T-helper 1 cell treated with Interleukin-12 subunit alpha and Interleukin-12 subunit beta and Interleukin-4 antibody, amounts not matched to agents 30 ng/mL and 1 ng/mL, for 36 hours (primary cell): ENCODE results near the gene SMIM29. TPM values are rescaled to one million over a fixed set of nuclear protein-coding genes. Genes with fewer than 3 reads are reported as not detected.
"Not testable (repeated sequence)": the region's sequence is repeated elsewhere in the genome, so short reads cannot be mapped to it uniquely, and the experiment has no call there.

Experiments
- intact Hi-C: fragments of 100-400 bp; cut with micrococcal nuclease; formaldehyde crosslinking; loops from one replicate; pipeline ENCODE4 v1.15.1; 2024
- total RNA-seq: library from RNA; stranded (reverse); gene quantifications from 2 replicates; pipeline ENCODE4 v1.2.3, GENCODE V29; 2022

SMIM29 gene
- total RNA-seq, 1 donor from 2014 or later, result 31.4 TPM

DNA sequence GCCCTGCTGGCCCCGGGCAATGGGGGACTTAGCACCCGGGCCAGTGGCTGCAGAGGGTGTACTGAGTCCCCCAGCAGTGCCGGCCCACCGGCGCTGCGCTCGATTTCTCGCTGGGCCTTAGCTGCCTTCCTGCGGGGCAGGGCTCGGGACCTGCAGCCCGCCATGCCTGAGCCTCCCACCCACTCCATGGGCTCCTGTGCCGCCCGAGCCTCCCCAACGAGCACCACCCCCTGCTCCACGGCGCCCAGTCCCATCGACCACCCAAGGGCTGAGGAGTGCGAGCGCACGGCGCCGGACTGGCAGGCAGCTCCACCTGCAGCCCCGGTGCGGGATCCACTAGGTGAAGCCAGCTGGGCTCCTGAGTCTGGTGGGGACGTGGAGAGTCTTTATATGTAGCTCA is 20.3 kb upstream of the SMIM29 start:
- intact Hi-C loops, result not testable (repeated sequence)

DNA sequence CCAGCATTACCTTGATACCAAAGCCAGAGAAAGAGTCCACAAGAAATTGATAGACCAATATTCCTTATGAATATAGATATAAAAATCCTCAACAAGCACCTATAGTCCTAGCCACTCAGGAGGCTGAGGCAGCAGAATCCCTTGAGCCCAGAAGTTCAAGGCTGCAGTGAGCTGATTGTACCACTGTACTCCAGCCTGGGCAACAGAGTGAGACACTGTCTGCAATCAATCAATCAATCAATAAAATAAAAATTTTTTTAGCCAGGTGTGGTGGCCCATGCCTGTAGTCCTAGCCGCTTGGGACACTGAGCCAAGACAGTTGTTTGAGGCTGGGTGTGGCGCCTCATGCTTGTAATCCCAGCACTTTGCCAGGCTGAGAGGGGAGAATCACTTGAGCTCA is 18.9 kb upstream of the SMIM29 start:
- intact Hi-C loops, result no loop called here

DNA sequence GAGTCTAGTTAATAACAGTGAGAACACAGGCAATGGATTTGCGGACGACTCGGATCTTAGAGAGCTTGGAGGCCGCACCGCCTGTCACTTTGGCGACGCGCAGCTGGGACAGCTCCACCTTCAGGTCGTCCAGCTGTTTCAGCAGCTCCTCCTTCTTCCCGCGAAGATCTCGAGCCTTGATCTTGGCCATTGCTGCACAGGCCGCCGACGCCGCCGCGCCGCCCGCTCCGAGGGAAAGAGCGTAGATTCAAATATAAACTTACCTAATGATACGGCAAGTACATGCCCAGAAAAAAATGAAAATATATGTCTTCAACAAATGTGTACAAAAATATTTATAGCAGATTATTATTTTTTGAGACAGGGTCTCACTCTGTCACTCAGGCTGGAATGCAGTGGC is 14.7 kb upstream of the SMIM29 start:
- intact Hi-C loops, result not testable (repeated sequence)

DNA sequence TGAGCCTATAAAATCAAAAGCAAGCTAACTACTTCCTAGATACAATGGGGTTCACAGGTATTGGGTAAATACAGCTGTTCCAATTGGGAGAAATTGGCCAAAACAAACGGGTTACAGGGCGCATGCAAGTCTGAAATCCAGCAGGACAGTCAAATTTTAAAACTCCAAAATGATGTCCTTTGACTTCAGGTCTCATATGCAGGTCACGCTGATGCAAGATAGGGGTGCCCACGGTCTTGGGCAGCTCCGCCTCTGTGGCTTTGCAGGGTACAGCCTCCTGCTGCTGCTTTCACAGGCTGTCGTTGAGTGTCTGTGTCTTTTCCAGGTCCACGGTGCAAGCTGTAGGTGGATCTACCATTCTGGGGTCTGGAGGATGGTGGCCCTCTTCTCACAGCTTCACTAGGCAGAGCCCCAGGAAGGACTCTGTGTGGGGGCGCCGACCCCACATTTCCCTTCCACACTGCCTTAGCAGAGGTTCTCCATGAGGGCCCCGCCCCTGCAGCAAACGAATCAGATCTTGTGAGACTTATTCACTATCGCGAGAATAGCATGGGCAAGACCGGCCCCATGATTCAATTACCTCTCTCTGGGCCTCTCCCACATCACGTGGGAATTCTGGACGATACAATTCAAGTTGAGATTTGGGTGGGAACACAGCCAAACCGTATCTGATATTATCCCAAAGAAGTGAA is 11.9 kb upstream of the SMIM29 start:
- intact Hi-C loops, result no loop called here

DNA sequence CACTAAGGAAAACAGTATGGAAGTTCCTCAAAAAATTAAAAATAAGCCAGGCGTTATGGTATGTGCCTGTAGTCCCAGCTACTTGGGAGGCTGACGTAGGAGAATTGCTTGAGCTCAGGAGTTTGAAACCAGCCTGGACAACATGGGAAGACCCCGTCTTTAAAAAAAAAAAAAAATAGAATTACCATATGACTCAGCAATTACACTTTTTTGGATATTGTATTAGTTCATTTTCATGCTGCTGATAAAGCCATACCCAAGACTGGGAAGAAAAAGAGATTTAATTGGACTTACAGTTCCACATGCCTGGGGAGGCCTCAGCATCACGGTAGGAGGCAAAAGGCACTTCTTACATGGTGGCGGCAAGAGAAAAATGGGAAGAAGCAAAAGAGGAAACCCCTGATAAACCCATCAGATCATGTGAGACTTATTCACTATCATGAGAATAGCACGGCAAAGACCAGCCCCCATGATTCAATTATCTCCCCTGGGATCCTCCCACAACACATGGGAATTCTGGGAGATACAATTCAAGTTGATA is 10.8 kb upstream of the SMIM29 start:
- intact Hi-C loops, result no loop called here

DNA sequence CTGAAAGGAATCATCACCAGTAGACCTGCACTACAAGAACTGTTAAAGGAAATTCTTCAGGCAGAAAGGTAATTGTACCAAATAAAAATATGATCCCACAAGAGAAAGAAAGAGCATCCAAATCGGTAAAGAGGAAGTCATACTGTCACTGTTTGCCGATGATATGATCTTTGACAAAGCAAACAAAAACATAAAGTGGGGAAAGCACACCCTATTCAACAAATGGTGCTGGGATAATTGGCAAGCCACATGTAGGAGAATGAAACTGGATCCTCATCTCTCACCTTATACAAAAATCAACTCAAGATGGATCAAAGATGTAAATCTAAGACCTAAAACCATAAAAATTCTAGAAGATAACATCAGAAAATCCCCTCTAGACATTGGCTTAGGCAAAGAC is 3.6 kb upstream of the SMIM29 start:
- intact Hi-C loops, result not testable (repeated sequence)

DNA sequence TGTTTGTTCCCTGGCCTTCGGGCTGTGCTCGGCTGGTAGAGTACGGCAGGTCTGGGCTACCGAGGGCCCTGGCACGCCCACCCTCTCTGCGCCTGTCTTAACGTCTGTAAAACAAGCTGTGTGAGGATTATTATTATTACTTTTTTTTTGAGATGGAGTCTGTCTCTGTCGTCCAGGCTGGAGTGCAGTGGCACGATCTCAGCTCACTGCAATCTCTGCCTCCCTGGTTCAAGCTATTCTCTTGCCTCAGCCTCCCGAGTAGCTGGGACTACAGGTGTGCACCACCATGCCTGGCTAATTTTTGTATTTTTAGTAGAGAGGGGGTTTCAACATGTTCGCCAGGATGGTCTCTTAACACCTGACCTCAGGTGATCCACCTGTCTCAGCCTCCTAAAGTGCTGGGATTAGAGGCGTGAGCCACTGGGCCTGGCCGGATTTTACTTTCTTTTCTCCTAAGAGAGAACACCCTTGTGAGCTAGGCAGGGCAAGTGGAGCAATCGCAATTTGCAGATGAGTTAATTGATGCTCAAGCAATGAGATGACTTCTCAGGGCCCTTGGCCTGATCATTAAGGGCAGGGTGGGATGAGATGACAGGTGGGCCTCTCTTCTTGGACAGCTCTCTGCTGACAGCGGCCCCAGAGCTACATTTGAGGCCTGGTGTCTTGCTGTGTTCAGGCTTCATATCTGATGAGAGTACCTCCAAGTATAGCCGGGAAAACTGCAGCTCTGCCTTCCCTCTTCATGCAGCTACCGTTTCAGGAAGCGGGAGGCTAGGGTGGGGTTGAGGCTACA is 859 bp upstream of the SMIM29 start:
- intact Hi-C loops, result loop anchor here (1.0 to 5.0 kb wide), 12 partner anchors 13 to 639 kb away; partner anchors contain the start of genes ANKS1A, HMGA1, NUDT3 and RPS10

DNA sequence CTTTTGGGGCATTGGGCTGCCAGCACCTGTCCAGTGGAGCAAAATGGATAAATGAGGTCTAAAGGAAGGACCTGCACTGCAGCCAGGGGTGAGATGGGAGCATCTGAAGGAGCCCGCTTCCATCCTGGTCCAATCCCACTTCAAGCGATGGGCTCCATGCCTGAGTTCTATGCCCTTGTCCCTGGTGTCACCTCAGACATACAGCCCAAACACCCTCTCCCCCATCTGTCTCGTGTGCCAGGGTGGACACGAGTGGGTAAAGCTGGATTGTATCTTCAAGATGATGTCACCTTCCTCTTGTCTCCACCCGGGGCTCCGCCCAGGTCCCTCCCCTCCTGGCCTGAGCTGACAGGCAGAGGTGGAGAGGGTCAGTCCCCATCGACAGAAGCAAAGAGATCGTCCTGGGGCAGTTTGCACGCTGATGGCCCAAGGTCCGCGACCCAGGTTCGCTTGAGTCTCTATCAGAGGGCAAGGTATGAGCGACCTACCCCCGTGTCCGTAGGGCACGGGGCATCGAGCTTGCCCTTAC is 544 bp downstream of the SMIM29 start:
- intact Hi-C loops, result loop anchor here (2.0 to 5.0 kb wide), 3 partner anchors 346 to 641 kb away; partner anchors contain the start of genes ANKS1A, SNRPC and TAF11

DNA sequence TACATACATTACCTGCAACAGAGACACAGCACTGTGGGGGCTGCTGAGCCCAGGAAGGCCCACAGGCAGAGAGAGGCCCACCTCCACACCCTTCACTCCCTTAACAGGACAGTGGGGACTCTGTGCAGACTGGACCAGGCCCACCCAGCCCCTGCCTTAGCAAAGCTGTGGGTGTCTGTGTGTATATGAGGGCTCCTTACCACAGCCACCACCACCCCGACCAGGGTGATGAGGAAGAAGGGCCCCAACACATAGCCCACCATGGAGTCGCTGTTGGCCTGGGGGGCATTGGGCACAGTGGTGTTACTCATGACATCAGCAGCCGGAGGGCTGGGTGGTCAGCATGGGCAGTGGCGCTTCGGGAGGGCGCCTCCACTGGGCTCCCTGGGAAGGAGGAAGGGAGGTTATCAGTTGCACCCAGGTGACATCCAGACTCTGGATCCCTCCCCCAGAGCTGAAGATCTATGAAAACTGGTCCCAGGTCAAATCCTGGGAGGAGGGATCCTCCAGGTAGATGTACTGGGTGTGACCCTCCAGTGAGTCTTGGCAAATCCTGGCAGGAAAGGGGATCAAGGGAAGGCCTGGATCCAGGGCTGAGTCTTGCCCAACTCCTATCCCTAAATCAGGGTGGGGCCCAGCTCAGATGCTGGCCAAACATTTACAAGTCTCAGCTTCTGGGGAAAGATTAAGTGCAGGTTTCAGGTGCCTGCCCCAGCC is 1.2 kb downstream of the SMIM29 start:
- intact Hi-C loops, result loop anchor here (2.0 to 5.0 kb wide), 3 partner anchors 345 to 641 kb away; partner anchors contain the start of genes ANKS1A, SNRPC and TAF11

DNA sequence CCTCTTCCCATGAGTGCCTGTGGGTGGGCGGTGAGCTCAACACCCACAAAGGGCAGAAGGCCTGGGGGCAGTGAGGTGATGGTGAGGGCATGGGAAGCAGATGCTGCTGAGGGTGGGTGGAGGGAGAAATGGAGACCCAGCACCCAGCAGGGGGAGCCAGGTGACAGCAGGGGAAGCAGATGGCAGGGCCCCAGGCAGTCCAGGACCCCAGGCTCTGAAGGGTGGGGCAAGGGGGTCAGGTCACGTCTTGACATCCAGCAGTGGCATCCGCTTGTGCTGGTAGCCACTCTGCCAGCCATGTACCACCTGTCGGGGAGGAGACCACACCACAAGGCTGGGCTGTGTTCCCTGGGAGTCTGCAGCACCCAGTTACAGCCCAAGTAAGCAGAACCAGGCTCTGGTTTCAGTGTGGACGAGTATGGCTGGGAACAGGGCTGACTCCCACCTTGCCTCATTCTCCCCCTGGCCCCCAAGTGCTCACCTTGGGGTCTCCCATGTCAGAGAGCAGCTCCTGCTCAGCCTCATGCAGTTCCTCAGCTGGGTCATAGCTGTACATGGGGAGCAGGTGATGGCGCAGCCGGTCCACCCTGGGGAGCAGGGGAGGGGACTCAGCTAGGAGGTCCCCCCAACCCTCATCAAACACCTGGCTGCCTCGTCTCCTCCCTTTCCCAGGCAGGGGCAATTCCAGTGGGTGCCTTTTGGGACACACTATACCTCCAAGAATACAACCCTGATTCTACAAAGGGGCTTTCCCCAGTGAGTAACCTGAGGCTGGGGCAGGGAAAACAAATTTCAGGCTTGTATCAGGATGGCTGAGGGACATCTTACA is 2.0 kb downstream of the SMIM29 start:
- intact Hi-C loops, result loop anchor here (5.0 kb wide), 1 partner anchor 344 kb away; no protein-coding TSS in a partner anchor

DNA sequence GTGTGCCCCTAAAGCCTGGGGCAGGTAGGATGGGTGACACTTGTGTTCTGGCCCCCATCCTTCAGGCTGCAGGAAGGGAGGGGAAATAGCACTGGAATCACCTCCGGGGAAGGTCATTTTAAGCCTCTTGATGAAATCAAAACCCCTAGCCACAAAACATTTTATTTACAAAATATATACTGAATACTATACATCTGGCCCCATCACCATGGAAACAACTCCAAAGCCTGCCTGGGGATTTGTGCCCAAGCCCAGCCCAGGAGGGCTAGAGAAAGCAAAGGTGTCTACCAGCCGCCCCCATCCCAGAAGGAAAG is 2.6 kb downstream of the SMIM29 start:
- intact Hi-C loops, result loop anchor here (5.0 kb wide), 1 partner anchor 344 kb away; no protein-coding TSS in a partner anchor

DNA sequence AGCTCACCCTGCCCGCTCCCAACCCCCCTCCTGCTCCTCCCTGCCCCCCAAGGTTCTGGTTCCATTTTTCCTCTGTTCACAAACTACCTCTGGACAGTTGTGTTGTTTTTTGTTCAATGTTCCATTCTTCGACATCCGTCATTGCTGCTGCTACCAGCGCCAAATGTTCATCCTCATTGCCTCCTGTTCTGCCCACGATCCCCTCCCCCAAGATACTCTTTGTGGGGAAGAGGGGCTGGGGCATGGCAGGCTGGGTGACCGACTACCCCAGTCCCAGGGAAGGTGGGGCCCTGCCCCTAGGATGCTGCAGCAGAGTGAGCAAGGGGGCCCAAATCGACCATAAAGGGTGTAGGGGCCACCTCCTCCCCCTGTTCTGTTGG is 3.1 kb downstream of the SMIM29 start:
- intact Hi-C loops, result loop anchor here (5.0 kb wide), 1 partner anchor 343 kb away; no protein-coding TSS in a partner anchor

DNA sequence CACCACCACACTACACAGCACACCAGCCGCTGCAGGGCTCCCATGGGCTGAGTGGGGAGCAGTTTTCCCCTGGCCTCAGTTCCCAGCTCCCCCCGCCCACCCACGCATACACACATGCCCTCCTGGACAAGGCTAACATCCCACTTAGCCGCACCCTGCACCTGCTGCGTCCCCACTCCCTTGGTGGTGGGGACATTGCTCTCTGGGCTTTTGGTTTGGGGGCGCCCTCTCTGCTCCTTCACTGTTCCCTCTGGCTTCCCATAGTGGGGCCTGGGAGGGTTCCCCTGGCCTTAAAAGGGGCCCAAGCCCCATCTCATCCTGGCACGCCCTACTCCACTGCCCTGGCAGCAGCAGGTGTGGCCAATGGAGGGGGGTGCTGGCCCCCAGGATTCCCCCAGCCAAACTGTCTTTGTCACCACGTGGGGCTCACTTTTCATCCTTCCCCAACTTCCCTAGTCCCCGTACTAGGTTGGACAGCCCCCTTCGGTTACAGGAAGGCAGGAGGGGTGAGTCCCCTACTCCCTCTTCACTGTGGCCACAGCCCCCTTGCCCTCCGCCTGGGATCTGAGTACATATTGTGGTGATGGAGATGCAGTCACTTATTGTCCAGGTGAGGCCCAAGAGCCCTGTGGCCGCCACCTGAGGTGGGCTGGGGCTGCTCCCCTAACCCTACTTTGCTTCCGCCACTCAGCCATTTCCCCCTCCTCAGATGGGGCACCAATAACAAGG is 3.6 kb downstream of the SMIM29 start:
- intact Hi-C loops, result loop anchor here (5.0 kb wide), 1 partner anchor 343 kb away; no protein-coding TSS in a partner anchor

DNA sequence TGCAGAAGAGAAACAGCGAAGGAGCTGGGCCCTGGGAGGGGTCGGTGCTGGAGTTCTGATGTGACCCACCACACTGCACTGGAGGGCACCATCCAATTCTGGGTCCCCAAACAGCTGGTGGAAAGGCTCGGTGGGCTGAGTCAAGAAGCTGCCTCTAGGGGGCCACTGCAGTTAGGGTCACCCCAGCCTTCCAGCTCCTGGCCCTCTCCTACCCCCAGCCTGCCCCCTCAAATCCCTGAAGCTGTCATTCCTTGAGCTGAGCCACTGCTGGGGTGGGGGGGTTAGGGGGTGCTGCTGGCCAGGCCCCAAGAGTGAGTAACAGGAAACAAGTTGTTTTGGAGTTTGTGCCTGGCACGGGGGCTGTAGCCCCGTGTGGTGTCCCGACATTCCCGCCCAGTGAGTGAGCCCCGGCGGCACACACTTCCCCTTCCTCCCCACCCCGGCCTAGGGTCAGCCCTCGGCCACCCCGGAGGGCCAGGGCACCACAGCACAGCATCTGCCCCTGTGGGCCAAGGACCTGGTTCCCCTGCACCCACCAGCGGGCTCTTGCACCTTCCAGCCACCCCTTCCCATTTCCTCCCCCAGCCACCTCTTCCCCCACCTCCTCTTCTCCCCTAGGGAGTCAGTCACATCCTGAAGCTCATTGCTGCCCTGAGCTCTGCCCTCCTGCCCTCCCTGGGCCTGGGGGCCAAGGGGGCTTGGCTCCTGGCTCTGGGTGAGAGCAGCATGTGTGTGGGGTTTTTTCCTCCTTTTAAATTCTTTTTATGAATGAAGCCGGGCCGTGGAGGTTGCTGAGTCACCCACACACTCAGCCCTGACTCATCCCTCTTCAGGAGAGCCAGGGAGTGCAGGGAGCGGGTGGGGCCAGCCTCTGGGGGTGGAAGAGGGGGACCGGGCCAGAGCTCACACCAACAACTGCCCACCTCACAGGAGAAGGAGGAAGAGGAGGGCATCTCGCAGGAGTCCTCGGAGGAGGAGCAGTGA is 4.6 kb downstream of the SMIM29 start:
- intact Hi-C loops, result no loop called here

DNA sequence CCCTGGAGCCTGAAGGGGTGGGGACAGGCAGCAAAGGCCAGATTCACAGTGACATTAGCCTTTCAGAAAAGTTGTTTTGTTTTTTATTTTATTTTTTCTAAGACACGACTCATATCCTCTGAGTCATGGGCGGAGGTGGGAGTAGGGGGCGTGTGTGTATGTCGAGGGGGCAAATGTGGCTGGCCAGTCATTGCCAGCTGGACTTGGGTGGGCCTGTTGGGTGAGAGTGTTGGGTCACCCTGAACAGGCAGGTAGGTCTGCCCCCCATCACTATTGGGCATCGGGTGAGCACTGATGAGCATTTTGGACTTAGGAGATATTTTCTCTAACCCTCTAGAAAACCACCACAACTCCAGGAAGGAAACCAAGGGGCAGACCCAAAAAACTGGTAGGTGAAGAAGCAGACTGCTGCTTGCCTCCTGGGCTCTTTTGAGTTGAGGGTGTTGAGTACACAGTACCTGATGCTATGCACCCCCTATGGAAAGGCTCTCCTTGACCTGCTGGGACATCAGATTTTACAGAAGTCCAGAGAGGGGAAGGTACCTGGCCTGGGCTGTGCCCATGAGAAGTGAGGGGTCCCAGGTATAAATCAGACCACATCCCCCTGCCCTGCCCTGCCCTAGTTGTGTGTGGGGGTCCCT is 5.6 kb downstream of the SMIM29 start:
- intact Hi-C loops, result no loop called here

DNA sequence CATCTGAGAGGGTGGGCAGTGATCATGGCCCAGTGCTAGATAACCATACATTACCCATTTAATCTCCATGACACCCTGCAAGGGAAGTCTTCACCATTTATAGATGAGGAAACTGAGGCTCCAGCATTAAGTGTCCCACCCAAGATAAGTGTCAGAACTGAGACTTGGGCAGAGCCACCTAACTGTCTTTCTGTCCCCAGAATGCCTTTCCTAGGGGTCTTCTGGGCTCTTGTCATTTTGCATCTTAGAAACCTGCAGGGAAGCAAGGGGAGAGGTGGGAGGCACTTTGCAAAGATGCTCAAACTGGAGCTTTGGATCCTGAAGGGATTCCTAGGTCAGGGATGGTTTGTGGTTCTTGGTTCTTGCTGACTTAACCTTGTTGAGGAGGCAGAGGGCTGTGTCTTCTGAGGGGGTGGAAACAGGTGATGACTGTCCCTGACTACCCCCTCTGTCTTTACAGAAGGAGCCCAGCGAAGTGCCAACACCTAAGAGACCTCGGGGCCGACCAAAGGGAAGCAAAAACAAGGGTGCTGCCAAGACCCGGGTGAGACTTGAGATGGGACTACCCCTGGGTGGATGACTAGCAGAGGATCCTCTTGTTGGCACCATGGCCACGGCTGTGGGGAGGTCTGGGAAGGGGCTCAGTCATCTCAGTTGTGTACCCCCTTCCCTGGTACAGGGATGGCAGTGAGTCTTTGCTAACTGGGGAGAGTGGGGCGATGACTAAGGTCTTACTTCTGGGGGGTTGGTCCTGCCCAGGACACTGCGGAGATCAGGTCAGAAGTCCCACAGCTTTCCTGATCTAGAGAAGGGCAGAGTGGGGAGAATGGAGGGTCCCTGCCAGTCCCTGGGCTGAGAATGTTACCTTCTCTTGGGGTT is 6.3 kb downstream of the SMIM29 start:
- intact Hi-C loops, result no loop called here
